HG02885 (cell line): ENCODE data around the gene INPP5K.
"Not testable (repeated sequence)": the region's sequence is repeated elsewhere in the genome, so short reads cannot be mapped to it uniquely, and the experiment has no call there.

Experiments
- ATAC-seq: cut with Tn5 transposase; IDR thresholded peaks from one replicate; pipeline ENCODE4 v1.9.1; 2021; ENCODE audit warnings: mild to moderate bottlenecking; ENCODE audit not compliant: unreplicated experiment, poor library complexity

The INPP5K gene

DNA sequence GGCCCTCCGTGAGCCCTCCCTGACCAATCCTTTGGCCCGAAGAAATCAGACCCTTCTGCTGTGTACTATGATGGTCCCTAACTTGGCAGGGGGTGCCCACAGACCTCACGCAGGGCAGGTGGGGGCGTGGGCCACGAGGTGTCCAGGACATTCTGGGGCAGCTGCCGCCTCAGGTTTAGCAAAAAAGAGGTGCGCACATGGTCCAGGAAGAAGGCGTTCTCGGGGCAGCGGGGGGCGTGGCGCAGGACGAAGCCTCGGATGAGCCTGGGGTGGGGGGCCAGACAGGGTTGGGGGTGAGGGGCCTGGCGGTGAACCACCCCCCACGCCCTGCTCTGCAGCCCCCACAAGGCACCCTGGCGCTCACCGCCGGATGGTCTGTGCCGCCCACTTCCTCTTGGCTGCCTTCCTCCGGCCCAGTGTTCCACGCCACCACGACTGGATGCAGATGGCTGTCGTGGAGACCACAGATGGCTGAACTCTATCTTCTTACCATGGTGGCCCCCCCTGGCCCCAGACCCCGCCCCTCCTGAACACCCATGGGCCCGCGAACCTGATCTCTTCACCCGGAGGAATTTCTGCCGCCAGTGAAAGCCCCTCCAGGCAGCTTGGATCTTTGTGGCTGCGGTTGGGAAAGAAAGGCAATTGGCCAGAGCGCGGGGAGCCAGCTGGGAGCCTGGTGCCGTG, 46.2 kb downstream of the INPP5K start:
- no peak for ATAC-seq

- ATAC-seq = no peak
These were observed 47.1 kb downstream of the INPP5K start for GRCh38 chr17:1469231-1469852.

DNA sequence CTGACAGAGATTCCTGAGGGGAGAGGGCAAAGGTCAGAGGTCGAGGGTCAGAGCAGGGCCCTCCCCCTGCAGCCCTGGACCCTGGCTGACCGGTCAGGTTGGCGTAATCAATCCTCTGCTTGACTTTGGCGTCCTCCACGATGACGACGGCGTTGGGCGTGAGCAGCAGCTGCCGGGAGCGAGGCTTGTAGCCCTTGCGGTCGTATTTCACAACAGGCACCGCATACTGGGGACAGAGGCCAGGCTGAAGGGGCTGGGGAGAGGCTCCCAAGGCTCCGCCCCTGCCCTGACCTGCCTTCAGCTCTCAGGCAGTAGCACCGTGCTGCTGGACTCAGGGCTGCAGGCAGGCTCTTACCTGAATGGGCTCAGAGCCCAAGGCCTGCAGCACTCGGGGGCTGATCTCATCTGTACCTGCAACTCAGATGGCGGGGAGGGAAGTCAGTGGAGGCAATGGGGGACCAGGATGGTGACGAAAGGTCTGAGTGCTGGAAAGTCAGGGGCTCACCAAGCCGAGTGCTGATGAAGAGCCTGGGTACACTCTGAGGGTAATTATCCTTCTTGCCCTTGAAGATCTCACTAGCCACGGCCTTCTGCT, 48.4 kb downstream of the INPP5K start:
- no peak for ATAC-seq

DNA sequence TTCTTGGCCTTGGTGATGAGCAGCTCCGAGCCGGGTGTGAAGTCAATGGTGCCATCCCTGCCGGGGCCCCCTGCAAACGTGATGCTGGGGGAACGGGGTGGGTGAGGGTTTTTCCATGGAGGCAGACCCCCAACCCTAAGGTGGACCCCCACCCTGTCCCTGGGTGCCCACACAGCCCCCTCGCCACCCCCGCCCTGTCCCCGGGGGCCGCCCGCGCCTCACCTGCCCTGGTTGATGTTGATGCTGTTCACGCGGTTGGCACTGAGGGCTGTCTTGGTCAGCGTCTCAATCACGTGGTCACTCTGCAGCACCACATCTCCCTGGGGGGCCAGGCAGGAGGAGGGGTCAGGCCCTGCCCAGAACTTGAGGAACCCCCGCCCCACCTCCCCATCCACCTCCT, 49.2 kb downstream of the INPP5K start:
- ATAC-seq = no peak

DNA sequence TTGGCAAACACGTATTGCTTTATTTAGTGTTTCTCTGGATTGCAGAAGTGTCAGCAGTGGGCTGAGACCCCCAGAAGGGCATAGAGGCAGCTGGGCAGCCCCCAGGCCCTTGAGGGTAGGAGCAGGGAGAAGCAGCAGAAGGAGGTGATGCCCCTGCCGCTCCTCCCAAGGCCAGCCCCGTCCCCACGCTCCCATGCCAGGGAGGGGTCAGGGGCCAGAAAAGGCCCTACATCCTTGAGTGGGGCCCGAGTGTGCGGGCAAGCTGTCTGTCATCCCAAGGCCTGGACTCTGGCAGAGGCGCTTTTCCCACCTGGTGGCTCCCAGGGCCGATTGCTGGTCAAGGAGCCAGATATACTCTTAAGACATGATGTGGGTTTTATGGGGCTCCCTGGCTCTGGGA, 52.2 kb downstream of the INPP5K start:
- no peak for ATAC-seq

- ATAC-seq = no peak
These were observed 54.0 kb downstream of the INPP5K start for GRCh38 chr17:1462164-1463112.

GRCh38 chr17:1461198-1461944, 55.0 kb downstream of the INPP5K start:
- ATAC-seq = no peak

- ATAC-seq = no peak
These were observed 56.2 kb downstream of the INPP5K start for GRCh38 chr17:1460233-1460632.

- peak; percentile 87 for ATAC-seq
These were observed 60.4 kb downstream of the INPP5K start, which contains the start of gene CRK for GRCh38 chr17:1455797-1456599. Gene CRK (minus strand): TSS chr17:1456232. CDS start chr17:1456117, 115 bp downstream.

GRCh38 chr17:1455291-1455796, 61.1 kb downstream of the INPP5K start:
- ATAC-seq = peak; percentile 37

GRCh38 chr17:1454541-1454940, 61.9 kb downstream of the INPP5K start:
- no peak for ATAC-seq

GRCh38 chr17:1453694-1454093, 62.7 kb downstream of the INPP5K start:
- ATAC-seq = not testable (repeated sequence)

DNA sequence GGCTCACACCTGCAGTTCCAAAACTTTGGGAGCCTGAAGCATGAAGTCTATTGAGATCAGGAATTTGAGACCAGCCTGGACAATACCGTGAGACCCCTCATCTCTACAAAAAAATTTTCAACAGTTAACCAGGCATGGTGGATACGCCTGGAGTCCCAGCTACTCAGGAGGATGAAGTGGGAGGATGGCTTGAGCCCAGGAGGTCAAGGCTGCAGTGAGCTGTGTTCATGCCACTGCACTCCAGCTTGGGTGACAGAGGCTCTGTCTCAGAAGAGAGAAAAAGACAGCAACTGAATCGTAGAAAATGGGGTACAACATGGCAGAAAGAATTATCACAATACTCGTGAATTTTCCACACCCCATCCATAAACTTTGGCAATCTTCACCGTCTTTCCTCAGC, 63.6 kb downstream of the INPP5K start:
- ATAC-seq = no peak

GRCh38 chr17:1450261-1450660, 66.2 kb downstream of the INPP5K start:
- not testable (repeated sequence) for ATAC-seq

- no peak for ATAC-seq
These were observed 66.9 kb downstream of the INPP5K start for GRCh38 chr17:1449412-1449967.

GRCh38 chr17:1447052-1447451, 69.4 kb downstream of the INPP5K start:
- ATAC-seq = no peak

- ATAC-seq = no peak
These were observed 70.2 kb downstream of the INPP5K start for GRCh38 chr17:1446201-1446600.

DNA sequence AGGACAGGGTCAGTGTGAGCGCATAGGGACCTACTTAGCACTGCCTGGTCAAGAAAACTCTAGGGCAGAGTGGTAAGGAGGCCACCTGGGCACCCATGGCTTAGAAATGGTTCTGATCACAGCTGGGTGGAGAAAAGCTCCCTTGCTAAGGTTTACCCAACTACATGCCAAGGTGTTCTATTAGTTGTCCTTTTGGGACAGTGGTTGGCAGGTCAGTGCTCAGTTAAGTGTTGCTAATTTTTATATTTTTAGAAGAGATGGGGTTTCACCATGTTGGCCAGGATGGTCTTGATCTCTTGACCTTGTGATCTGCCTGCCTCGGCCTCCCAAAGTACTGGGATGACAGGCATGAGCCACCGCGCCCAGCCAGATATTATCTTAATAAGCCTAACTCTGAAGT, 70.7 kb downstream of the INPP5K start:
- ATAC-seq = not testable (repeated sequence)
